Liver (tissue), 3 donors: Measurements from ENCODE around the gene NCAPD2.

Experiments
- FOXA2 ChIP-seq: IDR thresholded peaks from 2 replicates; pipeline ENCODE4 v1.6.1; 2016; ENCODE audit warnings: antibody characterized with exemption
- GABPA ChIP-seq, 2 donors: IDR thresholded peaks in 1 of 2; conservative IDR thresholded peaks in 1 of 2; 2 replicates each; pipeline ENCODE4 v1.6.1; 2016; ENCODE audit warnings: antibody characterized with exemption in 2 of 2, mild to moderate bottlenecking in 1 of 2, moderate library complexity in 1 of 2
- RAD21 ChIP-seq, 2 donors: IDR thresholded peaks; 2 replicates each; pipeline ENCODE4 v1.6.1; 2016; ENCODE audit warnings: antibody characterized with exemption in 2 of 2, mild to moderate bottlenecking in 2 of 2
- SP1 ChIP-seq: IDR thresholded peaks from 2 replicates; pipeline ENCODE4 v1.6.1; 2018; ENCODE audit warnings: antibody characterized with exemption, mild to moderate bottlenecking
- TAF1 ChIP-seq: conservative IDR thresholded peaks from 2 replicates; pipeline ENCODE4 v1.6.1; 2016; ENCODE audit warnings: antibody characterized with exemption, mild to moderate bottlenecking
- YY1 ChIP-seq: IDR thresholded peaks from 2 replicates; pipeline ENCODE4 v1.6.1; 2016; ENCODE audit warnings: antibody characterized with exemption, mild to moderate bottlenecking
- TF ChIP-seq, protein P1 (sequence below): fragments of 150-350 bp; IDR thresholded peaks from 2 replicates; pipeline ENCODE4 v1.5.1; 2017; ENCODE audit warnings: improper control_type of control experiment, low read depth, low read length; ENCODE audit not compliant: missing input control
- TF ChIP-seq, protein P2 (sequence below): IDR thresholded peaks from 2 replicates; pipeline ENCODE4 v1.6.1; 2016; ENCODE audit warnings: antibody characterized with exemption
- TF ChIP-seq, protein P3 (sequence below): IDR thresholded peaks from 2 replicates; pipeline ENCODE4 v1.6.1; 2016; ENCODE audit warnings: antibody characterized with exemption, mild to moderate bottlenecking
- TF ChIP-seq, protein P4 (sequence below): IDR thresholded peaks from 2 replicates; pipeline ENCODE4 v1.6.1; 2016; ENCODE audit warnings: antibody characterized with exemption
- donor health status: healthy.
- donor health status: healthy.

DNA sequence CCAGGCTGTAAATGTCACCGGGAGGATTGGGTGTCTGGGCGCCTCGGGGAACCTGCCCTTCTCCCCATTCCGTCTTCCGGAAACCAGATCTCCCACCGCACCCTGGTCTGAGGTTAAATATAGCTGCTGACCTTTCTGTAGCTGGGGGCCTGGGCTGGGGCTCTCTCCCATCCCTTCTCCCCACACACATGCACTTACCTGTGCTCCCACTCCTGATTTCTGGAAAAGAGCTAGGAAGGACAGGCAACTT, 41.7 kb downstream of the NCAPD2 start:
- TF ChIP-seq, protein P1, sequence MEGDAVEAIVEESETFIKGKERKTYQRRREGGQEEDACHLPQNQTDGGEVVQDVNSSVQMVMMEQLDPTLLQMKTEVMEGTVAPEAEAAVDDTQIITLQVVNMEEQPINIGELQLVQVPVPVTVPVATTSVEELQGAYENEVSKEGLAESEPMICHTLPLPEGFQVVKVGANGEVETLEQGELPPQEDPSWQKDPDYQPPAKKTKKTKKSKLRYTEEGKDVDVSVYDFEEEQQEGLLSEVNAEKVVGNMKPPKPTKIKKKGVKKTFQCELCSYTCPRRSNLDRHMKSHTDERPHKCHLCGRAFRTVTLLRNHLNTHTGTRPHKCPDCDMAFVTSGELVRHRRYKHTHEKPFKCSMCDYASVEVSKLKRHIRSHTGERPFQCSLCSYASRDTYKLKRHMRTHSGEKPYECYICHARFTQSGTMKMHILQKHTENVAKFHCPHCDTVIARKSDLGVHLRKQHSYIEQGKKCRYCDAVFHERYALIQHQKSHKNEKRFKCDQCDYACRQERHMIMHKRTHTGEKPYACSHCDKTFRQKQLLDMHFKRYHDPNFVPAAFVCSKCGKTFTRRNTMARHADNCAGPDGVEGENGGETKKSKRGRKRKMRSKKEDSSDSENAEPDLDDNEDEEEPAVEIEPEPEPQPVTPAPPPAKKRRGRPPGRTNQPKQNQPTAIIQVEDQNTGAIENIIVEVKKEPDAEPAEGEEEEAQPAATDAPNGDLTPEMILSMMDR = no peak
- TF ChIP-seq, protein P2, sequence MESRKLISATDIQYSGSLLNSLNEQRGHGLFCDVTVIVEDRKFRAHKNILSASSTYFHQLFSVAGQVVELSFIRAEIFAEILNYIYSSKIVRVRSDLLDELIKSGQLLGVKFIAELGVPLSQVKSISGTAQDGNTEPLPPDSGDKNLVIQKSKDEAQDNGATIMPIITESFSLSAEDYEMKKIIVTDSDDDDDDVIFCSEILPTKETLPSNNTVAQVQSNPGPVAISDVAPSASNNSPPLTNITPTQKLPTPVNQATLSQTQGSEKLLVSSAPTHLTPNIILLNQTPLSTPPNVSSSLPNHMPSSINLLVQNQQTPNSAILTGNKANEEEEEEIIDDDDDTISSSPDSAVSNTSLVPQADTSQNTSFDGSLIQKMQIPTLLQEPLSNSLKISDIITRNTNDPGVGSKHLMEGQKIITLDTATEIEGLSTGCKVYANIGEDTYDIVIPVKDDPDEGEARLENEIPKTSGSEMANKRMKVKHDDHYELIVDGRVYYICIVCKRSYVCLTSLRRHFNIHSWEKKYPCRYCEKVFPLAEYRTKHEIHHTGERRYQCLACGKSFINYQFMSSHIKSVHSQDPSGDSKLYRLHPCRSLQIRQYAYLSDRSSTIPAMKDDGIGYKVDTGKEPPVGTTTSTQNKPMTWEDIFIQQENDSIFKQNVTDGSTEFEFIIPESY = no peak
- TF ChIP-seq, protein P3, sequence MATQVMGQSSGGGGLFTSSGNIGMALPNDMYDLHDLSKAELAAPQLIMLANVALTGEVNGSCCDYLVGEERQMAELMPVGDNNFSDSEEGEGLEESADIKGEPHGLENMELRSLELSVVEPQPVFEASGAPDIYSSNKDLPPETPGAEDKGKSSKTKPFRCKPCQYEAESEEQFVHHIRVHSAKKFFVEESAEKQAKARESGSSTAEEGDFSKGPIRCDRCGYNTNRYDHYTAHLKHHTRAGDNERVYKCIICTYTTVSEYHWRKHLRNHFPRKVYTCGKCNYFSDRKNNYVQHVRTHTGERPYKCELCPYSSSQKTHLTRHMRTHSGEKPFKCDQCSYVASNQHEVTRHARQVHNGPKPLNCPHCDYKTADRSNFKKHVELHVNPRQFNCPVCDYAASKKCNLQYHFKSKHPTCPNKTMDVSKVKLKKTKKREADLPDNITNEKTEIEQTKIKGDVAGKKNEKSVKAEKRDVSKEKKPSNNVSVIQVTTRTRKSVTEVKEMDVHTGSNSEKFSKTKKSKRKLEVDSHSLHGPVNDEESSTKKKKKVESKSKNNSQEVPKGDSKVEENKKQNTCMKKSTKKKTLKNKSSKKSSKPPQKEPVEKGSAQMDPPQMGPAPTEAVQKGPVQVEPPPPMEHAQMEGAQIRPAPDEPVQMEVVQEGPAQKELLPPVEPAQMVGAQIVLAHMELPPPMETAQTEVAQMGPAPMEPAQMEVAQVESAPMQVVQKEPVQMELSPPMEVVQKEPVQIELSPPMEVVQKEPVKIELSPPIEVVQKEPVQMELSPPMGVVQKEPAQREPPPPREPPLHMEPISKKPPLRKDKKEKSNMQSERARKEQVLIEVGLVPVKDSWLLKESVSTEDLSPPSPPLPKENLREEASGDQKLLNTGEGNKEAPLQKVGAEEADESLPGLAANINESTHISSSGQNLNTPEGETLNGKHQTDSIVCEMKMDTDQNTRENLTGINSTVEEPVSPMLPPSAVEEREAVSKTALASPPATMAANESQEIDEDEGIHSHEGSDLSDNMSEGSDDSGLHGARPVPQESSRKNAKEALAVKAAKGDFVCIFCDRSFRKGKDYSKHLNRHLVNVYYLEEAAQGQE = no peak
- TF ChIP-seq YY1 (no peak), FOXA2 (no peak), TAF1 (no peak), SP1 (no peak), GABPA (IDR thresholded peaks at IDR 0.05 in 1 of 2, conservative IDR thresholded peaks at IDR 0.05 in 1 of 2) (no peak), RAD21 (IDR thresholded peaks at IDR 0.05) (no peak)
- TF ChIP-seq, protein P4, sequence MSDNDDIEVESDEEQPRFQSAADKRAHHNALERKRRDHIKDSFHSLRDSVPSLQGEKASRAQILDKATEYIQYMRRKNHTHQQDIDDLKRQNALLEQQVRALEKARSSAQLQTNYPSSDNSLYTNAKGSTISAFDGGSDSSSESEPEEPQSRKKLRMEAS = no peak
